Upper lobe of left lung (tissue), 6 donors: ENCODE data around the gene MAP2K5. TPM values are rescaled to one million over a fixed set of nuclear protein-coding genes. Genes with fewer than 3 reads are reported as not detected.
"Not testable (repeated sequence)": the region's sequence is repeated elsewhere in the genome, so short reads cannot be mapped to it uniquely, and the experiment has no call there.

Experiments
- ATAC-seq, 2 donors: fragments of 200-7000 bp; cut with Tn5 transposase; one replicate each; pipeline ENCODE4 v1.9.1; 2022; ENCODE audit warnings: mild to moderate bottlenecking in 2 of 2, moderate library complexity in 2 of 2; ENCODE audit not compliant: low FRiP score in 2 of 2
- DNase-seq, 2 donors: peaks; one replicate each; pipeline ENCODE4 v3.0.0-alpha.2; 2019 to 2020
- H3K27ac ChIP-seq, 4 donors: fragments of 200-600 bp; sonication (generic); one replicate each; pipeline ENCODE4 v1.5.1; 2016 to 2019
- H3K27me3 ChIP-seq, 4 donors: fragments of 200-600 bp; sonication (generic); one replicate each; pipeline ENCODE4 v1.5.1; 2017 to 2019
- H3K36me3 ChIP-seq, 4 donors: fragments of 200-600 bp; sonication (generic); one replicate each; pipeline ENCODE4 v1.5.1; 2016 to 2019
- H3K4me1 ChIP-seq, 4 donors: fragments of 200-600 bp; sonication (generic); one replicate each; pipeline ENCODE4 v1.5.1; 2018 to 2019
- H3K4me3 ChIP-seq, 4 donors: fragments of 200-600 bp; sonication (generic); one replicate each; pipeline ENCODE4 v1.5.1; 2017 to 2019; ENCODE audit warnings: mild to moderate bottlenecking in 2 of 4, moderate library complexity in 1 of 4
- H3K9me3 ChIP-seq, 4 donors: fragments of 200-600 bp; sonication (generic); one replicate each; pipeline ENCODE4 v1.5.1; 2018 to 2019
- EP300 ChIP-seq, 4 donors: sonication (generic); formaldehyde crosslinking; IDR thresholded peaks; one replicate each; pipeline ENCODE4 v1.5.1; 2017; ENCODE audit warnings: antibody characterized with exemption in 4 of 4, control low read depth in 2 of 4
- POLR2A ChIP-seq, 4 donors: fragments of 450-650 bp; IDR thresholded peaks; one replicate each; pipeline ENCODE4 v1.5.1; 2016 to 2017; ENCODE audit warnings: antibody characterized with exemption in 4 of 4, mild to moderate bottlenecking in 2 of 4
- POLR2AphosphoS5 ChIP-seq, 2 donors: sonication (generic); formaldehyde crosslinking; IDR thresholded peaks; one replicate each; pipeline ENCODE4 v1.5.1; 2017; ENCODE audit warnings: antibody characterized with exemption in 2 of 2
- WGBS, 2 donors: methylation state at CpG; one replicate each; pipeline ENCODE4 v1.1.5; 2017 to 2018; 5-methylcytosine and 5-hydroxymethylcytosine counted together
- total RNA-seq, 6 donors: library from RNA; depleted of rRNA in 4 of 6; stranded (reverse); fragments of >200 nt in 4 of 6; gene quantifications; one replicate each; pipeline versions ENCODE4 v1.1.0 to v1.2.1, GENCODE V29; 2016 to 2021
- TF ChIP-seq, protein P1 (sequence below), 6 experiments: fragments of 450-650 bp in 4 of 6; fragments of 200-600 bp in 2 of 6; sonication (generic) in 2 of 6; IDR thresholded peaks; one replicate each; pipeline ENCODE4 v1.5.1; 2016 to 2019; ENCODE audit warnings: antibody characterized with exemption in 6 of 6
- donor health status: DM: no; HTN: no; CAD: no; lungs with moderate emphysema.
- donor health status: DM: no; HTN: yes; CAD: no; lungs with severe emphysema.

The MAP2K5 gene
- total RNA-seq, 6 donors from 2014 or later = 7.8 to 25.6 (median 16.0) TPM

DNA sequence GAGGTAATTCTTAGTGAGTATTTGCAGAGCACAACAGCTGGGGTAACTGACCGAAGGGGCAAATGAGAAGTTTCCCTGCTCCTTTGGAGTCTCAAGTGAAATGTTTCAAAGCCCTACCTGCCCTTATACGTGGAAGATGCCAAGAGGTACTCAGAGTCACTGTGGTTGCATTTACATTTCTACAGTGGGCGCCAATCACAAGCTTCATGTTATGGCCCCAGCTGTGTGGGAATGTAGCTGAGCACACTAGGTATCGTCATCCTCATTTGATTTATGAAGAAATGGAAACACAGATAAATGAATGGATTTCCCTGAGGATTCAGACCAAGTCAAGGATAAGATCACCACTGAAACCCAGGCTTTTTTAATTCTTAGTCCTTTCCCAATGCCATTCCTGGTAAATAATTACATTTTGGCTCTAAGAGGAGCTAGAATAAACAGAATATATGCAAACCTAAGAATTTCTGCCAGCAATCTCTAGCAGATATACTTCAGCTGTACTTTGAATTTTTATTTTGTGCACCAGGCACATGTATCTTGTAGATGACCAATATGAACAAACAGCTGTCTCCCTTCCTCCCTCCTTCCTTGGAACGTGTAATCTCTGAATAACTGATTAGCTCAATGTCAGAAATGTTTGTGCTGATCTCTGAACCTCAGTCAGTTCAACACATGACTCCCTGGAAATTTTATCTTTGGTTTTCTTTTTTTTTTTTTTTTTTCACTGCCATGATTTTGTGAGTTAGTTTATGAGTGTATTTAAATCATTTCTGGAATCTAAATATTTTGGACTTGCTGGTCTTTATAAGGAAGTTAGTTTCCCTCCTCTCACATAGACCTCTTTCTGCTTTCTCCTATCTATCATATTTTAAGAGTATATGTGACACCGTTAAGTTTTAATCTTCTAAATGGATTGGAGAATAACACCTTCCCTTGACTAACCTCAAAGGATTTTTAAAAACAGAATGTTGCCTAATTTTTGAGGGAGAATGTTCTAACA, 69.2 kb downstream of the MAP2K5 start:
- Histone ChIP-seq H3K27ac (no peak overlapping the region), H3K4me1 (peaks cover 0 to 9% (median 2%) of the 10 kb centered on the region in 4 donors), H3K9me3 (no peaks in the 10 kb centered on the region), H3K27me3 (no peaks in the 10 kb centered on the region), H3K4me3 (no peak overlapping the region), H3K36me3 (no peaks in the 10 kb centered on the region)
- WGBS, 2 donors = 74 to 79% methylated on average over 6 of the region's 6 CpGs
- no peak for ATAC-seq
- no peak for DNase-seq
- TF ChIP-seq POLR2AphosphoS5 (IDR thresholded peaks at IDR 0.05) (no peak), POLR2A (IDR thresholded peaks at IDR 0.05) (no peak), EP300 (IDR thresholded peaks at IDR 0.05) (no peak)
- TF ChIP-seq, protein P1, sequence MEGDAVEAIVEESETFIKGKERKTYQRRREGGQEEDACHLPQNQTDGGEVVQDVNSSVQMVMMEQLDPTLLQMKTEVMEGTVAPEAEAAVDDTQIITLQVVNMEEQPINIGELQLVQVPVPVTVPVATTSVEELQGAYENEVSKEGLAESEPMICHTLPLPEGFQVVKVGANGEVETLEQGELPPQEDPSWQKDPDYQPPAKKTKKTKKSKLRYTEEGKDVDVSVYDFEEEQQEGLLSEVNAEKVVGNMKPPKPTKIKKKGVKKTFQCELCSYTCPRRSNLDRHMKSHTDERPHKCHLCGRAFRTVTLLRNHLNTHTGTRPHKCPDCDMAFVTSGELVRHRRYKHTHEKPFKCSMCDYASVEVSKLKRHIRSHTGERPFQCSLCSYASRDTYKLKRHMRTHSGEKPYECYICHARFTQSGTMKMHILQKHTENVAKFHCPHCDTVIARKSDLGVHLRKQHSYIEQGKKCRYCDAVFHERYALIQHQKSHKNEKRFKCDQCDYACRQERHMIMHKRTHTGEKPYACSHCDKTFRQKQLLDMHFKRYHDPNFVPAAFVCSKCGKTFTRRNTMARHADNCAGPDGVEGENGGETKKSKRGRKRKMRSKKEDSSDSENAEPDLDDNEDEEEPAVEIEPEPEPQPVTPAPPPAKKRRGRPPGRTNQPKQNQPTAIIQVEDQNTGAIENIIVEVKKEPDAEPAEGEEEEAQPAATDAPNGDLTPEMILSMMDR (IDR thresholded peaks at IDR 0.05) = no peak

DNA sequence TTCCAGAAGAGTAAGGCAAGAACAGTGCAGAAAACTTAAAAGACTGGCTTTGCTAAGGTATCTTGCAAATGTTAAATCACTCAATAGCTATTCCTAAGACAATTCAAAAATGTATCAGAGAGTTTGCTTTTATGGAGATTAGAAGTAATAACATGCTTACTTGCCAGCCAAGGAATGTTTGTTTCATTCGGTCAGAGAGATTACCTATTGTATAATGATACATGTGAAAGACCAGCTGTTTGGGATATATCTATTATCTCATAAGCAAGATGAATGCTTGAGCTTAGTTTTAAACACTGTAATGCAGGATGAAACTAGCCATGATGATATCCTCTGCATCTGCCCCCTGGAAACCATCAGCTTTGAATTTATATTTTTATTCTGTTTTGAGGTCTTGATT, 70.7 kb downstream of the MAP2K5 start:
- H3K9me3 ChIP-seq = no peaks in the 10 kb centered on the region
- no peaks in the 10 kb centered on the region for H3K27me3 ChIP-seq
- WGBS, 2 donors = 84 to 90% methylated on average over 1 of the region's 1 CpG
- no peaks in the 10 kb centered on the region for H3K36me3 ChIP-seq
- H3K27ac ChIP-seq = no peak overlapping the region
- DNase-seq = no peak
- no peak overlapping the region for H3K4me3 ChIP-seq
- peaks cover 0 to 9% (median 2%) of the 10 kb centered on the region in 4 donors for H3K4me1 ChIP-seq
- no peak for TF ChIP-seq POLR2AphosphoS5 (IDR thresholded peaks at IDR 0.05)
- TF ChIP-seq, protein P1 (IDR thresholded peaks at IDR 0.05) = no peak
- no peak for TF ChIP-seq EP300 (IDR thresholded peaks at IDR 0.05)
- TF ChIP-seq POLR2A (IDR thresholded peaks at IDR 0.05) = no peak
- ATAC-seq = no peak

DNA sequence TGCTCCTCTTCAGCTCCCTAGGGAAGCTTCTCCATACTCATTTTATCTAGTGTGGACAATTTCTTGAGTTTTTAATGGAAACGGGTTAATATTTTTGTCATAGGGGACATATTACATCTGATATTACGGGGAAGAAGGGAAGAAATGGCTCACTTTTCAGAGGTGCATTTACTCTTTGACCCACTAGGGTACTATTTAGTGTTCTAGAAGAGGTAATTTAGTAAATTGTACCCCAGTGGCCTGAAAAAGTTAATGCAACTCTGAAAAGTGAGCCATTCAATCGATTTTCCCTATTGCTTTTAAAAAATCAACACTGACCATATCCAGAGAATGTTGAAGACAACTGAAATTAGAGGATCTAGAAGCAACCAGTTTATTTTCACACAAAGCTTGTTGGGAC, 71.2 kb downstream of the MAP2K5 start:
- Histone ChIP-seq H3K27me3 (no peaks in the 10 kb centered on the region), H3K4me1 (peaks cover 0 to 9% (median 2%) of the 10 kb centered on the region in 4 donors), H3K9me3 (no peaks in the 10 kb centered on the region), H3K36me3 (no peaks in the 10 kb centered on the region), H3K27ac (no peak overlapping the region), H3K4me3 (no peak overlapping the region)
- TF ChIP-seq POLR2A (IDR thresholded peaks at IDR 0.05) = no peak
- no peak for TF ChIP-seq EP300 (IDR thresholded peaks at IDR 0.05)
- TF ChIP-seq POLR2AphosphoS5 (IDR thresholded peaks at IDR 0.05) = no peak
- TF ChIP-seq, protein P1 (IDR thresholded peaks at IDR 0.05) = no peak
- 89 to 98% methylated on average over 3 of the region's 3 CpGs for WGBS, 2 donors
- DNase-seq (no peak), ATAC-seq (no peak)

DNA sequence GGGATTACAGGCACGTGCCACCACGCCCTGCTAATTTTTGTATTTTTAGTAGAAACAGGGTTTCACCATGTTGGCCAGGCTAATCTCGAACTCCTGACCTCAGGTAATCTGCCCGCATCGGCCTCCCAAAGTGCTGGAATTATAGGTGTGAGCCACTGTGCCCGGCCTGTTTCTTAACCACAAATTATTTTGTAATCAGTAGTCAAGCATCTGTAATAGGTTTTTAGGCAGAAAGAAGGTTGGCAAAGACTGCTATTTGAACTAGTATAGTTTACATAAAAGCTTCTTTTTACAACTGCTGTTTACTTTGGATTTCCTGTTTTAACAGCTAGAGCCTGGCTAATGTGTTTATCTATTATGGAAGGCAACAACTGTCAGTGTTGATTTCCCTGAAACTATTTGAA, 72.6 kb downstream of the MAP2K5 start:
- H3K9me3 ChIP-seq, ATAC-seq, H3K27ac ChIP-seq, H3K4me1 ChIP-seq, DNase-seq, H3K4me3 ChIP-seq, H3K36me3 ChIP-seq, H3K27me3 ChIP-seq: not testable (repeated sequence)
- 59 to 60% methylated on average over 6 of the region's 6 CpGs for WGBS, 2 donors

DNA sequence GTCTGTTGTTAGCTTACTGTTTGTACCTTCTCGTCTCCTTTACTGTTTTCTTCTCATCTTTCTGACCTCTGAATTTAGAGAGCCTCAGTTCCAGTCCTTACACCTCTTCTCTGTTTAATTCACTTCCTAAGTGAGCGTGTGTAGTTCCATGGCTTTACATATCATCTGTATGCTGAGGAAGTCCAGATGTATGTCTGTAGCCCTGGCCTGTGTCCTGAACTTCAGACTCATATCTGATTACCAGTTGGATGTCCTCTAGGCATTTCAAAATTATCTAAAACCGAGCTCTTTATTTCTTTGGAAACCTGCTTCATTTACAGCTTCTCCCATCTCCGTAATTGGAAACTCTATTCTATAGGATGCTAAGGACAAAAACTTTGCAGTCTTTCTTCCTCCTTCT, 75.8 kb downstream of the MAP2K5 start:
- no peaks in the 10 kb centered on the region for H3K27me3 ChIP-seq

More for the DNA sequence above, 75.8 kb downstream of the MAP2K5 start:
- WGBS, 2 donors = 70 to 82% methylated on average over 4 of the region's 4 CpGs
- Histone ChIP-seq H3K4me3 (no peak overlapping the region), H3K27ac (no peak overlapping the region), H3K4me1 (peaks cover 0 to 9% (median 2%) of the 10 kb centered on the region in 4 donors), H3K36me3 (peaks cover 0 to 5% (median 0%) of the 10 kb centered on the region in 4 donors), H3K9me3 (no peaks in the 10 kb centered on the region)
- TF ChIP-seq POLR2AphosphoS5 (IDR thresholded peaks at IDR 0.05) (no peak), POLR2A (IDR thresholded peaks at IDR 0.05) (no peak), EP300 (IDR thresholded peaks at IDR 0.05) (no peak)
- TF ChIP-seq, protein P1 (IDR thresholded peaks at IDR 0.05) = no peak
- no peak for DNase-seq
- no peak for ATAC-seq
